HG03095 (cell line): Measurements from ENCODE around the gene NT5C1A.

Source experiments
- ATAC-seq: cut with Tn5 transposase; IDR thresholded peaks from one replicate; pipeline ENCODE4 v1.9.1; 2021; ENCODE audit warnings: moderate library complexity; ENCODE audit not compliant: unreplicated experiment

The NT5C1A gene

GRCh38 chr1:39671793-39672550 lies at the start of gene NT5C1A:
NT5C1A (minus strand) TSS chr1:39672107; CDS start chr1:39672038, 69 bp downstream.
- no peak for ATAC-seq

GRCh38 chr1:39721664-39722063 lies 49.8 kb upstream of the NT5C1A start:
- no peak for ATAC-seq

- no peak for ATAC-seq
These were observed 48.4 kb upstream of the NT5C1A start for GRCh38 chr1:39720094-39720999.

GRCh38 chr1:39717809-39718208 lies 45.9 kb upstream of the NT5C1A start:
- ATAC-seq = no peak

GRCh38 chr1:39713557-39713956 lies 41.6 kb upstream of the NT5C1A start:
- ATAC-seq = no peak

GRCh38 chr1:39711966-39712340 lies 40.0 kb upstream of the NT5C1A start:
- no peak for ATAC-seq

- ATAC-seq = no peak
These were observed 39.4 kb upstream of the NT5C1A start for GRCh38 chr1:39711104-39711965.

- ATAC-seq = no peak
These were observed 35.6 kb upstream of the NT5C1A start for GRCh38 chr1:39707506-39707905.

- no peak for ATAC-seq
These were observed 32.9 kb upstream of the NT5C1A start for GRCh38 chr1:39704757-39705156.

- ATAC-seq = no peak
These were observed 29.1 kb upstream of the NT5C1A start for GRCh38 chr1:39701049-39701439.

- ATAC-seq = no peak
These were observed 28.4 kb upstream of the NT5C1A start for GRCh38 chr1:39700348-39700747.

- ATAC-seq = no peak
These were observed 27.5 kb upstream of the NT5C1A start for GRCh38 chr1:39699419-39699818.

- ATAC-seq = no peak
These were observed 26.7 kb upstream of the NT5C1A start for GRCh38 chr1:39698568-39698967.

GRCh38 chr1:39696448-39696847 lies 24.5 kb upstream of the NT5C1A start:
- ATAC-seq = no peak

- ATAC-seq = no peak
These were observed 23.1 kb upstream of the NT5C1A start for GRCh38 chr1:39695016-39695415.

- ATAC-seq = no peak
These were observed 22.1 kb upstream of the NT5C1A start for GRCh38 chr1:39694026-39694425.

GRCh38 chr1:39692152-39693074 lies 20.5 kb upstream of the NT5C1A start:
- no peak for ATAC-seq

GRCh38 chr1:39691383-39692151 lies 19.7 kb upstream of the NT5C1A start, which contains the start of gene HPCAL4:
HPCAL4 (minus strand) TSS chr1:39691433; CDS start chr1:39684603, 6,830 bp downstream.
- no peak for ATAC-seq

GRCh38 chr1:39690794-39691382 lies 19.0 kb upstream of the NT5C1A start:
- ATAC-seq = no peak
